HuH-7 (cell line): ENCODE measurements around the gene PECR.
"Not testable (repeated sequence)": the region's sequence is repeated elsewhere in the genome, so short reads cannot be mapped to it uniquely, and the experiment has no call there.

ENCODE experiments used
- DNase-seq: peaks from one replicate; pipeline ENCODE4 v3.0.0; 2011; ENCODE audit warnings: low spot score

The PECR gene

GRCh38 chr2:216002101-216002678 is 79.4 kb downstream of the PECR start:
- no peak for DNase-seq

- no peak for DNase-seq
These were observed 80.2 kb downstream of the PECR start for GRCh38 chr2:216001216-216002100.

- no peak for DNase-seq
These were observed 83.0 kb downstream of the PECR start for GRCh38 chr2:215998636-215999035.

GRCh38 chr2:215997219-215997618 is 84.4 kb downstream of the PECR start:
- DNase-seq: no peak

GRCh38 chr2:215994911-215995310 is 86.7 kb downstream of the PECR start:
- DNase-seq: no peak

GRCh38 chr2:215988556-215989207 is 92.9 kb downstream of the PECR start:
- DNase-seq: not testable (repeated sequence)
